Hematopoietic multipotent progenitor cell (in vitro differentiated cells): ENCODE measurements around the gene SIL1. TPM values are rescaled to one million over a fixed set of nuclear protein-coding genes. Genes with fewer than 3 reads are reported as not detected.
"Not testable (repeated sequence)": the region's sequence is repeated elsewhere in the genome, so short reads cannot be mapped to it uniquely, and the experiment has no call there.

Source experiments
- DNase-seq, 3 donors: peaks; one replicate each; pipeline ENCODE4 v3.0.0-alpha.2; 2011 to 2015; ENCODE audit warnings: low read depth in 2 of 3, low spot score in 2 of 3
- total RNA-seq: library from RNA; depleted of rRNA; stranded (reverse); fragments of >200 nt; gene quantifications from one replicate; pipeline ENCODE4 v1.2.3, GENCODE V29; 2012

SIL1 gene
- total RNA-seq, 1 donor = 105 TPM

DNA sequence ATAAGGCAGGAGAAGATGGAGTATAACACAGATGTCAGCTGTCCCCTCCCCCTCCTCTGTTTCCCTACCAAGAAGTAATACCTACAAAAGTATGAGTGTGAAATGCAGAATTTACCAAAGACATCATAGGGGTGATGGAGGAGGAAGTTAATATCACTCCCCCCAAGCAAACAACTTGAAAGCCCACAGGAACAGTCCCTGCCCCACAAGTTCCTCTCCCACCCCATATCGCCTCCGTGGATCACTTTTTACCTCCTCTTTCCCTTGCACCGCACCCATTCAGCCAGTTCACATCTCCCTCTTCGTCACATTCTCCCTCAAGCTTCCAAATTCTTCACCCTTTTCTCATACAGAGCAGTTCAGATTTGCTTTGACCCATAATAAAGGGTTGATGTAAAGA is 7.0 kb upstream of the SIL1 start:
- DNase-seq = peak in 1 of 3 donors; percentile 52

DNA sequence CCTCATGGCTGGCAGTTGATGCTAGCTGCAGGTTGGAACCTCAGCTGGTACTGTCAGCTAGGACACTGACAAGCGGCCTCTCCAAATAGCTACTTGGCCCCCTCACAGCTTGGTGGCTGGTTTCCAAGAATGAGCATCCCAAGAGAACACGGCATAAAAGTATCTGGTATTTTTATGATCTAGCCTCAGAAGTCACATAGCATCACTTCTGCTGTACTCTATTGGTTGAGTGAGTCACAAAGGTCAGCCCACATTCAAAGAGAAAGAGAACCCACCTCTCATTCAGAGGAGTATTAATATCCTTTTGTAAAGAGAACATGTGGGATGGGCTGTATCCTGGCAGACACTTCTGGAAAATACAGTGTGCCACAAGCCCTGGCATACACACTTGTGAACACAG is 6.0 kb upstream of the SIL1 start:
- no peak for DNase-seq

DNA sequence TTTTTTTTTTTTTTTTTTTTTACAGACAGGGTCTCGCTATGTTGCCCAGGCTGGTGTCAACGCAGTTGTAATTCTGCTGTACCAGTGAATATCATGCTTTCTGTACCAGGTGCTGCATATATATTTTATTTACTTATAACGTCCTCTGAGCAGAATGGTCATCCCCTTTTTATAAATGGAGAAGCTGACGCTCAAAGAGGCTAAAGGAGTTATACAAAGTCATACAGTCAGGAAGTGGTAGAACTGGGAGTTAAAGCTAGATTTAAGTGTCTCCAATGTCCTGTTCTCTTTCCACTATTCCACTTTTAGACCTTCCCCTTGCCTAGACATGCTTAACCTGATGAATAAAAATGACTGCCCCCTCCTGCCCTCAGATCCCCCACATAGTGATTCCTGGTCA is 1.2 kb upstream of the SIL1 start:
- no peak for DNase-seq

DNA sequence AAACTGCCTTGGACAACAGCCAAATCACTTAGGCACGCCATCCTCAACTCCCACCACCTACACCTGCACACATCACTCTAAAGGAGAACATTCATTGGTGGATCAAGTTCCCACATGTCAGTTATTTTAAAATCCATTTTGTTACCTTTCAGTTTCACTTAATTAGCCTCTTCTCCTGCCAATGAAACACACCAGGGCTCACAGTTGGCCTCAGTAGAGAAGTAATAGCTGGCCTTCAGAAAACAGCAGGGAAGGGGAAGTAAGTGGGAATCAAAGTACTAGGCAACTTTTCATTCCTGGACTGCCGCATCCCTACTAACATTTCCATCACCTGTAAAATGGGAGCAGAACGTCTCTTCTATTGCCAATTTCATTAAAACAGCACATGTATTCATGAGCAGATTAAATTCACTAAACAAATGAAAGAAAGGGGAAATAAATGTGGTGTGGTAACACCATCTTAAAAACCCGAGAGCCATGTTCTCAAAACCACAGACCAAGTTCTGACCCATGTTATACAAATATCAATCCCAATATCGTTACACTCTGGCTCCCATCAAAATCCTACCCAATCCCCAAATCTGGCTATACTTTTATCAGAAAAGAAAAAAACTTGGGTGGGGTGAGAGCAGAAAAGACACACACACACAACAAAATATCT is 1.7 kb downstream of the SIL1 start:
- peak in 1 of 3 donors; percentile 49 for DNase-seq

- DNase-seq = no peak
These were observed 3.7 kb downstream of the SIL1 start for GRCh38 chr5:139194486-139194885.

GRCh38 chr5:139193928-139194327 is 4.2 kb downstream of the SIL1 start:
- DNase-seq = peak in 1 of 3 donors; percentile 42

DNA sequence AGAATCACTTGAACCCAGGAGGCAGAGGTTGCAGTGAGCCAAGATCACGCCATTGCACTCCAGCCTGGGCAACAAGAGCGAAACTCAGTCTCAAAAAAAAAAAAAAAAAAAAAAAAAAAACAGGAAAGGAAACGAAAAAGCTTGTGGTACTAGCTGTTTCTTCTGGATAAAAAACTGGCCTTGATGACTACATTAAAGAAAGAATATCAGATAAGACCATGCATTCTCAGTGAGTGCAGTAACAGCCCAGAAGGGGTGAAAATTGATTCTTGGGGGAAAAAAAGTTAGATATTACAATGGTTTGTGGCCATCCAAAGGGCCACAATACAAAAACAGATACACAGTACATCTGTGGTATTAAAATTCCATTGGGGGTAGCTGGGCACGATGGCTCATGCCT is 5.3 kb downstream of the SIL1 start:
- peak in 1 of 3 donors; percentile 57 for DNase-seq

DNA sequence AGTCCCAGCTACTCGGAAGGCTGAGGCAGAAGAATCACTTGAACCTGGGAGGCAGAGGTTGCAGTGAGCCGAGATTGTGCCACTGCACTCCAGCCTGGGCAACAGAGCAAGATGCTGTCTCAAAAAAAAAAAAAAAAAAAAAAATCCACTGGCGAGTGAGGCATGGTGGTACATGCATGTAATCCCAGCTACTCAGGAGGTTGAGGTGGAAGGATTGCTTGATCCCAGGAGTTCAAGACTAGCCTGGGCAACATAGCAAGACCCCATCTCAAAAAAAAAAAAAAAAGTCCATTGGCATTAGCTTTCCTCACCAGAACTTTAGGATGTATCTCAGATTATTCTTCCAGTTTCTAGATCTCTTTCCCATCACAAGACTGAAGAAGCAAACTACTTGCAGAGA is 6.2 kb downstream of the SIL1 start:
- not testable (repeated sequence) for DNase-seq

DNA sequence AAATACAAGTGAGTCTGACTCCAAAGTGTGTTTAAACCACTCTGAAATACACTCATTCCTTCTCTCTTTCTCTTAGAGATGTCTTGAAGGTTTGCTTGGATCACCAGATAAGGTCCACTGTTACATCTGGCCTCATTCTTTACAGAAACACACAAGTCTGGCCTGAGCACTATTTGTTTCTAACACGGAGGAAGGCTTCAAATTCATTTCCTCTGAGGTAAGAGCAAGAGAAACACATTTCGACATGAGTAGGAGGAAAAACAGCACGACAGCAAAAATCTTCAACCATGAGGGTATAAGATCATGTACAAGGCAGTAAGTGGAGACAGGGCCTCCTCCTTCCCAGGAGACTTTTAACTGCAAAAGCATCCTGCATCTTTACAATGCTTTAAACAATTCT is 8.0 kb downstream of the SIL1 start:
- no peak for DNase-seq

GRCh38 chr5:139188558-139189270 is 9.5 kb downstream of the SIL1 start:
- DNase-seq = no peak

- DNase-seq = no peak
These were observed 11.3 kb downstream of the SIL1 start for GRCh38 chr5:139186752-139187326.

DNA sequence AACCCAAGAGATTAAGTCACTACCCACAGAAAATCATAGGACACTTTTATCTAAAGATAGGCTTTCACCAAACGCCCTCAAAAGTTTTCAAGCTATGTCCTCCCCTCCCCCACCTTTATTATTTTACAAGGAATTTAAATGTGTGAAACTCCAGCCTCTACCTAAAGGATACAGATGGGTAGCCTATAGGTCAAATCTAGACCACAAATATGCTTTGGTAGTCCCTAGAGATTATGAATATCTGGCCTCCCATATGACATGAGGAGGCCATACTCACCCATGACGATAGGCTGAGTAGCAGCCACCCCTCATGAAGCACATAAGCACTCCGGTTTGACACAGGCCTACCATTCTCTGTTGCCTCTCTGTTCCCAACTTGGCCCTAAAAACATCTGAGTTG is 11.9 kb downstream of the SIL1 start:
- no peak for DNase-seq

DNA sequence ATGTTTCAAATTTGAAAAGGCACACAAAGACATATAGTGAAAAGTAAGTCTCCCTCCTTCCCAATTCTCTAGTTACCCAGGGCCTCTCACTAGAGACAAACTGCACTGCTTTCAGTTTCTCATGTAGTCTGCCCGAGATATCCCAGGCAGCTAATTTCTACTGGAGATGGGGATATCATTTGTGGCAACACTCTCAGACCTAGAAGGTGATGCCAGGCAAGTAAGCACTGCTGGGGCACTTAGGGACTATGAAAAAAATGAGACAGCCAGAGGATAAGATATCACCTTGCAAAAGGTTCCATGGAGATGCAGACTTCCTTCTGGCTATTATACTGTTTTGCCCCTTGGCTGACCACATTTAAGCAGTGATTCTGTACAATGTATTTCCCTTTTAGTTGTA is 12.6 kb downstream of the SIL1 start:
- DNase-seq = no peak

- no peak for DNase-seq
These were observed 14.7 kb downstream of the SIL1 start for GRCh38 chr5:139183502-139183901.

DNA sequence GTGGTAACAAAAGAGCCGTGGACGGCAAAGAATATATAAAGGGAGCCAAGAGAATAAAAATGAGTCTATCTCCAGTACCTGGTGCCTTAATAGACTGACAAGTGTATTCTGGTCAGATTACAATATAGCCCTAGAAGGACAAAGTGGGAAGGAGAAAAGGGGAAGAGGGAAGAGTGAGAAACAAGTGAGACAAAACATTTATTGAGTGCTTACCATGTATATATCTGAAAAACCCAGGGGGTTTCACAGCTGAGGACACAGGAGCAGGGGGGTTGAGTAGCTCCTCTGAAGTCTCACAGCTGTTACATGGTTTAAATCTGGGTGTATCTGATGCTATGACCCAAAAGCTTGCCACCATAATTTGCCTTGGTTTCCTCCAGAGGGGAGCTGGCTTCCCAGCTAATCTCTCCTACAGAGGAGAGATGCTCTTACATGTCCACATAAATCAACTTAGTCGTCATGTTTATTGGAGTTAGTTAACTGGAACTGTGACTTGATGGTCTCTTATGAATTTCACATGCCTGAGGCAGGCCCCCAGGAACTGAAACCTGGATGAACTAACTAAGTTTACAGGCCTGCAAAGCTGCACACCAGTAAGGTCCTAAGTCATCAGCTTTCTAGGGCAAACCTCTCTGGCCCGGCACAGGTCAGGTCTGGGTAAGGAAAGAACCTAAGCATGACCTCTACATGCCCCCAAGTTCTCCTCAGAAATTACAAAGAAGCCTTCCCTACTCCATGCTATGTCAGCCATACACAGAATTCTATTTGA is 15.5 kb downstream of the SIL1 start:
- no peak for DNase-seq

- no peak for DNase-seq
These were observed 16.2 kb downstream of the SIL1 start for GRCh38 chr5:139181835-139182452.

DNA sequence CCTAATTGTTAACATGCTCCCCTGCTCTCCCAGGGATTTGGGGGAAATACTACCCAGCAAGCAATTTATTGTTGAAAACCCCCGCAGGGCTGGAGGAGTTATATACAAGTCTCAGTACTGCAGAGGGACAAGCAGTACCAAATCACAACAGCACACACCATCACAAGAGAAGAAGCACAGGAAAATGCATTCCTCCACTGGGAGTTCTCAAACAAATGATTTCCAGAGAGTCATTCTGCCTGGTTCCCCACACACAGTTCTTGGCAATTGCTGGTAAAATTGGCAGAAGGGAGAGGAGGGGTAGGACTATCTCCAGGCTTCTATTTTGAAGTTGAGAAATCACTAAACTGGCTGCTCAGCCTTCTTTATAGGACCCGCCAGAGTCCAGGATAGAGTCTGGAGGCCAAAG is 16.8 kb downstream of the SIL1 start:
- DNase-seq = no peak

GRCh38 chr5:139180850-139181249 is 17.3 kb downstream of the SIL1 start:
- no peak for DNase-seq

- DNase-seq = not testable (repeated sequence)
These were observed 18.2 kb downstream of the SIL1 start for GRCh38 chr5:139179778-139180513.

- DNase-seq = peak in 1 of 3 donors; percentile 44
These were observed 19.2 kb downstream of the SIL1 start for GRCh38 chr5:139178935-139179334.
